Left lobe of liver (tissue), 2 donors: Measurements from ENCODE around the gene RTP5. TPM values are rescaled to one million over a fixed set of nuclear protein-coding genes. Genes with fewer than 3 reads are reported as not detected.

Source experiments
- ATAC-seq: fragments of 200-7000 bp; cut with Tn5 transposase; one replicate; pipeline ENCODE4 v1.9.1; 2020; ENCODE audit warnings: mild to moderate bottlenecking, moderate library complexity
- DNase-seq: peaks from one replicate; pipeline ENCODE4 v3.0.0-alpha.2; 2020; ENCODE audit warnings: low spot score
- total RNA-seq: library from RNA; stranded (reverse); gene quantifications from one replicate; pipeline ENCODE4 v1.2.1, GENCODE V29; 2021
- donor health status: DM: no; HTN: no; CAD: no; lungs with moderate emphysema.
- donor health status: DM: no; HTN: yes; CAD: no.

Gene RTP5
- total RNA-seq, 1 donor from 2014 or later: not detected

GRCh38 chr2:241885946-241886643 is 16.6 kb downstream of the RTP5 start:
- no peak for ATAC-seq
- DNase-seq: no peak

GRCh38 chr2:241886840-241887447 is 17.4 kb downstream of the RTP5 start:
- DNase-seq (no peak), ATAC-seq (no peak)

- DNase-seq: no peak
- ATAC-seq: no peak
Measured at GRCh38 chr2:241887806-241888522, 18.4 kb downstream of the RTP5 start.

- no peak for DNase-seq
- no peak for ATAC-seq
Measured at GRCh38 chr2:241888641-241889040, 19.1 kb downstream of the RTP5 start.

- DNase-seq (no peak), ATAC-seq (no peak)
Measured at GRCh38 chr2:241890524-241891235, 21.2 kb downstream of the RTP5 start.

GRCh38 chr2:241891315-241891987 is 21.9 kb downstream of the RTP5 start:
- ATAC-seq (no peak), DNase-seq (no peak)

- DNase-seq: no peak
- ATAC-seq: peak; percentile 30
Measured at GRCh38 chr2:241891988-241892298, 22.4 kb downstream of the RTP5 start.

- DNase-seq: no peak
- ATAC-seq: peak; percentile 2
Measured at GRCh38 chr2:241892299-241893137, 23.0 kb downstream of the RTP5 start.

GRCh38 chr2:241893265-241893664 is 23.7 kb downstream of the RTP5 start:
- ATAC-seq (no peak), DNase-seq (no peak)

- ATAC-seq (no peak), DNase-seq (peak; percentile 46)
Measured at GRCh38 chr2:241894056-241894641, 24.6 kb downstream of the RTP5 start.

GRCh38 chr2:241894681-241895426 is 25.3 kb downstream of the RTP5 start:
- peak; percentile 2 for ATAC-seq
- DNase-seq: peak; percentile 53

- ATAC-seq (no peak), DNase-seq (no peak)
Measured at GRCh38 chr2:241895427-241895711, 25.8 kb downstream of the RTP5 start.

- DNase-seq (peak; percentile 86), ATAC-seq (peak; percentile 75)
Measured at GRCh38 chr2:241895712-241896641, 26.4 kb downstream of the RTP5 start.

GRCh38 chr2:241896746-241897201 is 27.2 kb downstream of the RTP5 start:
- no peak for ATAC-seq

GRCh38 chr2:241897231-241897916 is 27.8 kb downstream of the RTP5 start:
- no peak for ATAC-seq
- DNase-seq: peak; percentile 35

More at GRCh38 chr2:241896746-241897201, 27.2 kb downstream of the RTP5 start:
- peak; percentile 36 for DNase-seq

- no peak for ATAC-seq
- peak; percentile 44 for DNase-seq
Measured at GRCh38 chr2:241898463-241899270, 29.1 kb downstream of the RTP5 start.
